Lower leg skin (tissue), 3 donors: Measurements from ENCODE around the gene CD83.

Source experiments
- CTCF ChIP-seq, 3 donors: fragments of 450-650 bp; IDR thresholded peaks; one replicate each; pipeline ENCODE4 v1.5.1; 2016; ENCODE audit warnings: antibody characterized with exemption in 3 of 3, mild to moderate bottlenecking in 3 of 3, moderate library complexity in 2 of 3
- POLR2A ChIP-seq, 2 donors: fragments of 450-650 bp; IDR thresholded peaks; one replicate each; pipeline ENCODE4 v1.6.1; 2016 to 2017; ENCODE audit warnings: antibody characterized with exemption in 2 of 2, mild to moderate bottlenecking in 1 of 2, moderate library complexity in 1 of 2

- no peak for TF ChIP-seq CTCF (IDR thresholded peaks at IDR 0.05)
- TF ChIP-seq POLR2A (IDR thresholded peaks at IDR 0.05): no peak
These were observed 26.1 kb upstream of the CD83 start for GRCh38 chr6:14091339-14091978.
